ENCODE measurements around the gene ACTR10.

GRCh38 chr14:58200480-58200841 is 512 bp downstream of the ACTR10 start:
- TF ChIP-seq CTCF (IDR thresholded peaks at IDR 0.05) (no peak), POLR2A (IDR thresholded peaks at IDR 0.05) (no peak)

All from testis (tissue), 2 donors.